ENCODE data around the gene TCF19.
"Not testable (repeated sequence)": the region's sequence is repeated elsewhere in the genome, so short reads cannot be mapped to it uniquely, and the experiment has no call there.

- not testable (repeated sequence) for TF ChIP-seq CTCF (IDR thresholded peaks at IDR 0.05); POLR2A (IDR thresholded peaks at IDR 0.05; ENCODE audit: low read length); EP300 (IDR thresholded peaks at IDR 0.05); SREBF2 (IDR thresholded peaks at IDR 0.05); HOXB13 (CRISPR knock-in tag; IDR thresholded peaks at IDR 0.05; ENCODE audit: low read depth); REST (IDR thresholded peaks at IDR 0.05); RAD21 (conservative IDR thresholded peaks at IDR 0.05 in 1 of 2, IDR thresholded peaks at IDR 0.05 in 1 of 2); RFX5 (IDR thresholded peaks at IDR 0.05); ESRRA (IDR thresholded peaks at IDR 0.05; ENCODE audit: borderline replicate concordance, low read length); RARB (CRISPR knock-in tag; IDR thresholded peaks at IDR 0.05); MAFK (IDR thresholded peaks at IDR 0.05; ENCODE audit: partially characterized antibody); NR3C1 (IDR thresholded peaks at IDR 0.05); MAZ (IDR thresholded peaks at IDR 0.05; ENCODE audit: borderline replicate concordance, low read depth, low read length)
Measured at GRCh38 chr6:31183287-31183686, 24.9 kb downstream of the TCF19 start.

Measured in A549 (cell line).